Endothelial cell of umbilical vein (primary cell): ENCODE measurements around the gene CPLANE2. TPM values are rescaled to one million over a fixed set of nuclear protein-coding genes. Genes with fewer than 3 reads are reported as not detected.

Experiments used
- BruUV-seq: library from RNA; stranded (reverse); fragments of 400-500 nt; replicated peaks from 2 replicates; lab custom pipeline; 2021; lab: Mats Ljungman, UMichigan
- CTCF ChIA-PET: fragments of 300-600, 350-600 bp; sonication (Branson Sonifier 250); formaldehyde crosslinking; loops from one replicate; lab custom pipeline; 2021; ENCODE audit warnings: antibody characterized with exemption, inconsistent platforms; lab: Charles Lee
- POLR2A ChIA-PET: fragments of 300-600, 350-600 bp; sonication (Branson Sonifier 250); formaldehyde crosslinking; loops from one replicate; lab custom pipeline; 2021; ENCODE audit warnings: antibody characterized with exemption, inconsistent platforms; lab: Charles Lee
- DNase-seq: peaks from one replicate; pipeline ENCODE4 v3.0.0-alpha.2; 2011; ENCODE audit warnings: low read depth, low spot score
- FAIRE-seq: peaks from 2 replicates; lab custom pipeline; 2011; peaks lifted over from hg19 to GRCh38; lab: Jason Lieb, UNC
- H2AFZ ChIP-seq: 2 replicates; pipeline ENCODE4 v1.6.0; 2012; ENCODE audit warnings: low read depth, low read length, control low read depth, inconsistent platforms
- H3K27ac ChIP-seq: 2 replicates; pipeline ENCODE4 v1.5.1; 2011; ENCODE audit warnings: low read depth, mild to moderate bottlenecking, control low read depth, low read length, moderate library complexity; ENCODE audit not compliant: insufficient read depth
- H3K27me3 ChIP-seq, 2 experiments: 2 replicates each; pipeline versions ENCODE4 v1.6.0 to v1.6.1; 2011; ENCODE audit warnings: low read length in 2 of 2, mixed read lengths in 1 of 2; ENCODE audit not compliant: control insufficient read depth in 2 of 2, insufficient read depth in 2 of 2
- H3K36me3 ChIP-seq, 2 experiments: 2 replicates in 1 of 2; 3 replicates in 1 of 2; pipeline ENCODE4 v1.5.1; 2011; ENCODE audit warnings: low read length in 2 of 2, mild to moderate bottlenecking in 1 of 2, moderate library complexity in 1 of 2; ENCODE audit not compliant: control insufficient read depth in 2 of 2, insufficient read depth in 2 of 2; ENCODE audit errors: extremely low read depth in 1 of 2
- H3K4me1 ChIP-seq: 3 replicates; pipeline ENCODE4 v1.5.1; 2011; ENCODE audit warnings: mild to moderate bottlenecking, low read length; ENCODE audit not compliant: control insufficient read depth, insufficient read depth; ENCODE audit errors: extremely low read depth
- H3K4me2 ChIP-seq: 2 replicates; pipeline ENCODE4 v1.6.1; 2011; ENCODE audit warnings: low read length, control low read depth, mixed read lengths; ENCODE audit not compliant: insufficient read depth
- H3K4me3 ChIP-seq, 3 experiments: fragments of 200-600 bp in 1 of 3; sonication (generic), shearing (Covaris generic) in 1 of 3; replicated peaks in 1 of 3; 2 replicates each; pipeline ENCODE4 v1.5.1; 2011 to 2016; ENCODE audit warnings: control low read depth in 3 of 3, low read length in 3 of 3, mild to moderate bottlenecking in 2 of 3, inconsistent platforms in 1 of 3, low read depth in 1 of 3, moderate library complexity in 1 of 3; ENCODE audit not compliant: insufficient read depth in 1 of 3
- H3K79me2 ChIP-seq: 2 replicates; pipeline ENCODE4 v1.6.0; 2012; ENCODE audit warnings: low read length, inconsistent platforms; ENCODE audit not compliant: control insufficient read depth, insufficient read depth
- H3K9ac ChIP-seq: replicated peaks from 2 replicates; pipeline ENCODE3; 2011; ENCODE audit warnings: low read length, control low read depth; ENCODE audit not compliant: insufficient read depth; ENCODE audit errors: extremely low read depth
- H3K9me1 ChIP-seq: replicated peaks from 3 replicates; pipeline ENCODE4 v1.6.0; 2011; ENCODE audit warnings: mild to moderate bottlenecking, low read length; ENCODE audit not compliant: control insufficient read depth, insufficient read depth; ENCODE audit errors: extremely low read depth
- H3K9me3 ChIP-seq: replicated peaks from 2 replicates; pipeline ENCODE4 v1.5.1; 2012; ENCODE audit warnings: low read length, inconsistent platforms; ENCODE audit not compliant: control insufficient read depth, insufficient read depth
- H4K20me1 ChIP-seq: replicated peaks from 2 replicates; pipeline ENCODE3; 2011; ENCODE audit warnings: mild to moderate bottlenecking, low read length; ENCODE audit not compliant: control insufficient read depth, insufficient read depth; ENCODE audit errors: extremely low read depth
- EZH2 ChIP-seq: IDR thresholded peaks from 2 replicates; pipeline ENCODE4 v1.6.1; 2012; ENCODE audit warnings: borderline replicate concordance, low read depth, mild to moderate bottlenecking, moderate library complexity, low read length, inconsistent platforms; ENCODE audit not compliant: severe bottlenecking
- FOS ChIP-seq: IDR thresholded peaks from 2 replicates; pipeline ENCODE4 v1.6.1; 2011; ENCODE audit warnings: mild to moderate bottlenecking, low read length, moderate library complexity, borderline replicate concordance; ENCODE audit not compliant: insufficient read depth
- GATA2 ChIP-seq: IDR thresholded peaks from 2 replicates; pipeline ENCODE4 v1.7.0; 2011; ENCODE audit warnings: low read depth, mild to moderate bottlenecking, moderate library complexity, mixed read lengths, low read length; ENCODE audit not compliant: insufficient read length, insufficient read depth
- JUN ChIP-seq: IDR thresholded peaks from 2 replicates; pipeline ENCODE4 v1.6.1; 2011; ENCODE audit warnings: borderline replicate concordance, low read depth; ENCODE audit not compliant: insufficient read length, insufficient read depth
- MAX ChIP-seq: IDR thresholded peaks from 2 replicates; pipeline ENCODE4 v1.6.1; 2011; ENCODE audit not compliant: insufficient read depth, insufficient read length
- MYC ChIP-seq: IDR thresholded peaks from one replicate; pipeline ENCODE4 v1.6.1; 2011; ENCODE audit warnings: mild to moderate bottlenecking, low read depth, low read length
- POLR2A ChIP-seq: IDR thresholded peaks from 2 replicates; pipeline ENCODE4 v1.6.1; 2012; ENCODE audit warnings: low read depth, mild to moderate bottlenecking, control low read depth, low read length
- POLR2AphosphoS5 ChIP-seq: IDR thresholded peaks from 2 replicates; pipeline ENCODE4 v1.6.1; 2012; ENCODE audit warnings: low read depth, mild to moderate bottlenecking, control low read depth, low read length, moderate library complexity; ENCODE audit not compliant: insufficient read depth
- dilution Hi-C: fragments of 300-500 bp; cut with MboI; formaldehyde crosslinking; loops from one replicate; pipeline ENCODE4 v1.15.0; 2019; ENCODE audit warnings: low sequenced_read_pairs; ENCODE audit not compliant: extremely low pct_ligation_motif_present
- intact Hi-C: fragments of 100-400 bp; cut with micrococcal nuclease; formaldehyde crosslinking; loops from one replicate; pipeline ENCODE4 v1.10.0; 2022
- polyA plus RNA-seq, 4 experiments: library from polyadenylated mRNA; depleted of rRNA in 3 of 4; stranded (reverse) in 3 of 4; unstranded in 1 of 4; fragments of >200 nt; gene quantifications; 2 replicates each; pipeline versions ENCODE4 v1.2.1 to v1.2.3, GENCODE V29; 2011 to 2012; ENCODE audit warnings: missing spikeins in 1 of 4
- total RNA-seq: library from RNA; stranded (reverse); gene quantifications from 2 replicates; pipeline ENCODE4 v1.2.3, GENCODE V29; 2021
- TF ChIP-seq, protein P1 (sequence below), 2 donors: IDR thresholded peaks; 1 replicate in 1 of 2; 2 replicates in 1 of 2; pipeline ENCODE4 v1.5.1; 2011; ENCODE audit warnings: low read length in 2 of 2, mild to moderate bottlenecking in 2 of 2, moderate library complexity in 2 of 2, control low read depth in 1 of 2, inconsistent platforms in 1 of 2, low read depth in 1 of 2; ENCODE audit not compliant: insufficient read depth in 1 of 2; ENCODE audit errors: extremely low read depth in 1 of 2

The CPLANE2 gene
- total and polyA plus RNA-seq, 2 donors (not counting 3 experiments of a cell fraction or from before 2014, with no cell fraction given), result 3.9 to 4.6 TPM

DNA sequence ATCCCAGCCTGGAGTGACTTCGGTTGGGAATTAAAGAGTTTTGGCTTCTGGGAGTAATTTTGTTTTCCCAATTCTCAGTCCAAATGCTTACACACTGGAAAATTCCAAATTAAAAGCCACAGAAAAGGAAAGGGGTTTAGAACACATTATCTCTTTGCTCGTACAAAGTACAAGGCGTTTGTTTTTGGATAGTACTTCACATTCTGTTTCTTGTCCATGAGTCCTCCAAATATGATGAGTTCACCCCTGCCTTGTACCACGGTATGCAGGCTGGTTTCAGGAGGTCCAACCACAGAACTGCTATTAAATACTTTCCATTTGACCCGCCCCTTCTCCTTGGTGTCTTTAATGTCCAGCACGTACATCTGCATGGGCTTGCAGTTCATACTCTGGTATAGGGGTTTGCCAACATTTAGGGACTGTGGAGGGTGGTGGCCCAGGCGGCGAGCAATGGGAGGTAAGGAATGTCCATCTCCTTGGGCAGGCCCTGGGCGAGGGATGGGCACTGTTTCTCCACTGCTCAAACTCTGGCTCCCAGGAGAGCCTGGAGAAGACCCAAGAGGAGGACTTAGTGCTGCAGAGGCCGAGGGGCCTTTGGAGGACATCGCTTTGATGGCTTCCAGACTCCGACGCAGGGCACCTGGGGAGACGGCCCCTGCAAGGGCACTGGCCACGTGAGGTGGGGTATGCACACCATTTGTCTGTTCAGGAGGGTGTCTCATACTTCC, 13.7 kb upstream of the CPLANE2 start:
- BruUV-seq, result no TSS peak
- H3K4me1 ChIP-seq, result peaks cover 29% of the 10 kb centered on the region

More for the DNA sequence above, 13.7 kb upstream of the CPLANE2 start:
- Histone ChIP-seq H2AFZ (no peak overlapping the region), H3K27ac (no peak overlapping the region), H3K4me2 (no peak overlapping the region), H3K79me2 (no peaks in the 10 kb centered on the region), H3K9me1 (no peaks in the 10 kb centered on the region), H4K20me1 (no peaks in the 10 kb centered on the region), H3K9ac (no peak overlapping the region), H3K36me3 (peaks cover 8 to 20% of the 10 kb centered on the region in 2 experiments), H3K27me3 (no peaks in the 10 kb centered on the region), H3K9me3 (no peaks in the 10 kb centered on the region), H3K4me3 (no peak overlapping the region)
- dilution Hi-C loops, result no loop called here
- POLR2A ChIA-PET, result interaction anchor here (0.5 kb wide), 1 partner anchor 97 kb away, joined by 3 read pairs; no protein-coding TSS in a partner anchor
- FAIRE-seq (no peak), DNase-seq (no peak)
- intact Hi-C loops, result no loop called here
- CTCF ChIA-PET, result interaction anchor here (3.9 kb wide), 1 partner anchor 113 kb away, joined by 38 read pairs; no protein-coding TSS in a partner anchor
- TF ChIP-seq POLR2A (no peak), GATA2 (no peak), EZH2 (no peak), MAX (no peak), JUN (no peak), FOS (no peak), POLR2AphosphoS5 (no peak), MYC (no peak)
- TF ChIP-seq, protein P1, sequence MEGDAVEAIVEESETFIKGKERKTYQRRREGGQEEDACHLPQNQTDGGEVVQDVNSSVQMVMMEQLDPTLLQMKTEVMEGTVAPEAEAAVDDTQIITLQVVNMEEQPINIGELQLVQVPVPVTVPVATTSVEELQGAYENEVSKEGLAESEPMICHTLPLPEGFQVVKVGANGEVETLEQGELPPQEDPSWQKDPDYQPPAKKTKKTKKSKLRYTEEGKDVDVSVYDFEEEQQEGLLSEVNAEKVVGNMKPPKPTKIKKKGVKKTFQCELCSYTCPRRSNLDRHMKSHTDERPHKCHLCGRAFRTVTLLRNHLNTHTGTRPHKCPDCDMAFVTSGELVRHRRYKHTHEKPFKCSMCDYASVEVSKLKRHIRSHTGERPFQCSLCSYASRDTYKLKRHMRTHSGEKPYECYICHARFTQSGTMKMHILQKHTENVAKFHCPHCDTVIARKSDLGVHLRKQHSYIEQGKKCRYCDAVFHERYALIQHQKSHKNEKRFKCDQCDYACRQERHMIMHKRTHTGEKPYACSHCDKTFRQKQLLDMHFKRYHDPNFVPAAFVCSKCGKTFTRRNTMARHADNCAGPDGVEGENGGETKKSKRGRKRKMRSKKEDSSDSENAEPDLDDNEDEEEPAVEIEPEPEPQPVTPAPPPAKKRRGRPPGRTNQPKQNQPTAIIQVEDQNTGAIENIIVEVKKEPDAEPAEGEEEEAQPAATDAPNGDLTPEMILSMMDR (IDR thresholded peaks at IDR 0.05; ENCODE audit: extremely low read depth in 1 of 2, insufficient read depth in 1 of 2, low read depth in 1 of 2, low read length in 2 of 2), result no peak
